GM12878 (cell line): ENCODE results near the gene ECM1. TPM values are rescaled to one million over a fixed set of nuclear protein-coding genes. Genes with fewer than 3 reads are reported as not detected.

Source experiments
- EP300 ChIP-seq, 2 experiments: fragments of 150-350 bp in 1 of 2; IDR thresholded peaks; 2 replicates each; pipeline ENCODE4 v1.6.1; 2011 to 2012; ENCODE audit warnings: low read depth in 2 of 2, low read length in 2 of 2, borderline replicate concordance in 1 of 2, improper control_type of control experiment in 1 of 2, inconsistent platforms in 1 of 2; ENCODE audit not compliant: control insufficient read depth in 1 of 2
- ETV6 ChIP-seq, 2 experiments: fragments of 450-650 bp in 1 of 2; IDR thresholded peaks in 1 of 2; conservative IDR thresholded peaks in 1 of 2; 2 replicates each; pipeline ENCODE4 v1.6.1; 2014; ENCODE audit warnings: antibody characterized with exemption in 1 of 2, borderline replicate concordance in 1 of 2, low read depth in 1 of 2, mild to moderate bottlenecking in 1 of 2, moderate library complexity in 1 of 2
- MXI1 ChIP-seq: fragments of 150-350 bp; IDR thresholded peaks from 2 replicates; pipeline ENCODE4 v1.6.1; 2011; ENCODE audit warnings: low read depth, mild to moderate bottlenecking, inconsistent platforms, low read length, improper control_type of control experiment
- POU2F2 ChIP-seq: IDR thresholded peaks from 3 replicates; pipeline ENCODE4 v1.6.1; 2011; ENCODE audit warnings: low read depth, mild to moderate bottlenecking, low read length, borderline replicate concordance
- RCOR1 ChIP-seq: conservative IDR thresholded peaks from 2 replicates; pipeline ENCODE4 v1.6.1; 2012; ENCODE audit warnings: low read depth, low read length, improper control_type of control experiment
- SP1 ChIP-seq: IDR thresholded peaks from one replicate; pipeline ENCODE4 v1.6.1; 2011; ENCODE audit warnings: low read depth, low read length
- ZNF592 ChIP-seq: fragments of 450-650 bp; IDR thresholded peaks from 2 replicates; pipeline ENCODE4 v1.6.1; 2017; ENCODE audit warnings: mild to moderate bottlenecking, moderate library complexity
- microRNA-seq: library from miRNA; unstranded; fragments of <30 nt; microRNA quantifications from one replicate; pipeline ENCODE4, GENCODE V29; 2018
- polyA plus RNA-seq, 11 experiments: library from polyadenylated mRNA; depleted of rRNA in 4 of 11; unstranded in 6 of 11; stranded (reverse) in 5 of 11; fragments of >200 nt; fragmentation: Nextera tagmentation in 4 of 11; fragmentation: Illumina TruSeq in 1 of 11; extraction: Ambion mirVana in 4 of 11; extraction: Trizol in 1 of 11; gene quantifications; 1 replicate in 1 of 11; 2 replicates in 10 of 11; pipeline versions ENCODE4 v1.2.1 to v1.2.3, GENCODE V29; 2011 to 2016; ENCODE audit warnings: inconsistent platforms in 2 of 11, missing spikeins in 2 of 11, low read depth in 1 of 11
- small RNA-seq: library from RNA; depleted of rRNA; stranded (forward); fragments of <200 nt; gene quantifications from one replicate; pipeline ENCODE3, GENCODE V24; 2014
- total RNA-seq, 4 experiments: library from RNA; depleted of rRNA in 3 of 4; stranded (reverse); fragments of >200 nt in 3 of 4; fragmentation: Illumina TruSeq in 1 of 4; extraction: Trizol in 1 of 4; gene quantifications; 2 replicates each; pipeline versions ENCODE4 v1.2.1 to v1.2.3, GENCODE V29; 2013 to 2021

Gene ECM1
- total and polyA plus RNA-seq, 10 of the 15 experiments (the other 5 are each of a cell fraction or from before 2014, with no cell fraction given) = 0.06 to 1.3 (median 0.60) TPM

- TF ChIP-seq RCOR1 (peak; percentile 80; the same call in 1 of the 2 replicates), POU2F2 (peak; percentile 95), ZNF592 (0 out of 2 replicates have a peak, but pooled peaks have one; percentile 67), SP1 (peak; percentile 94), EP300 (IDR thresholded peaks at IDR 0.05; ENCODE audit: borderline replicate concordance in 1 of 2, control insufficient read depth in 1 of 2, low read depth in 2 of 2, low read length in 2 of 2) (peak; percentile 94 to 98; a peak in 3 of 4 replicates), ETV6 (conservative IDR thresholded peaks at IDR 0.05 in 1 of 2, IDR thresholded peaks at IDR 0.05 in 1 of 2; ENCODE audit: borderline replicate concordance in 1 of 2, low read depth in 1 of 2) (peak in 1 of 2 experiments; percentile 88; a peak in 2 of 4 replicates), MXI1 (peak; percentile 83)
Observed at GRCh38 chr1:150562446-150563339, 54.8 kb downstream of the ECM1 start (continued).

Small RNA genes lying within 50 kb of the gene (microRNA-seq; reads per million reads assigned to microRNA genes)
- gene MIR4257 (not detected), gene MIR6878 (not detected)

Small RNA genes lying within 50 kb of the gene (small RNA-seq; reads per million reads assigned to genes)
- not detected for gene MIR4257

Other genes starting within 250 kb of the ECM1 start
Only the 7 nearest of the 13 such genes appear.
- 48.7 and 52.8 TPM in 2 replicates for gene PRPF3, start 186.6 kb upstream of the ECM1 start, total RNA-seq (2014; rRNA removed)
- gene PRPF3, start 186.6 kb upstream of the ECM1 start, total RNA-seq (2014; rRNA removed; fragmentation: Illumina TruSeq; extraction: Trizol) = 62.7 and 64.4 TPM in 2 replicates
- 43.2 and 46.2 TPM in 2 replicates for gene PRPF3, start 186.6 kb upstream of the ECM1 start, total RNA-seq (2021)
- 45.2 and 49.6 TPM in 2 replicates for gene PRPF3, start 186.6 kb upstream of the ECM1 start, polyA plus RNA-seq (2011; rRNA removed)
- 67.5 and 78.4 TPM in 2 replicates for gene PRPF3, start 186.6 kb upstream of the ECM1 start, polyA plus RNA-seq (2014; fragmentation: Illumina TruSeq; extraction: Trizol)
- gene PRPF3, start 186.6 kb upstream of the ECM1 start, polyA plus RNA-seq (2014; fragmentation: Nextera tagmentation; extraction: Ambion mirVana) = 10 to 100 TPM; 18.3 to 48.7 TPM
- gene PRPF3, start 186.6 kb upstream of the ECM1 start, polyA plus RNA-seq (2014; rRNA removed) = 46.8 and 54.5 TPM in 2 replicates
- 10 to 100 TPM; 46.0 to 46.9 TPM for gene PRPF3, start 186.6 kb upstream of the ECM1 start, polyA plus RNA-seq (2016; fragmentation: Nextera tagmentation; extraction: Ambion mirVana)
- gene RPRD2, start 144.0 kb upstream of the ECM1 start, total RNA-seq (2014; rRNA removed) = 7.9 and 8.7 TPM in 2 replicates
- gene RPRD2, start 144.0 kb upstream of the ECM1 start, total RNA-seq (2014; rRNA removed; fragmentation: Illumina TruSeq; extraction: Trizol) = 9.2 and 9.4 TPM in 2 replicates
- gene RPRD2, start 144.0 kb upstream of the ECM1 start, total RNA-seq (2021) = 24.5 and 24.8 TPM in 2 replicates
- 6.5 and 16.1 TPM in 2 replicates for gene RPRD2, start 144.0 kb upstream of the ECM1 start, polyA plus RNA-seq (2011; rRNA removed)
- gene RPRD2, start 144.0 kb upstream of the ECM1 start, polyA plus RNA-seq (2014; fragmentation: Illumina TruSeq; extraction: Trizol) = 22.7 and 23.0 TPM in 2 replicates
- 1 to 10 TPM; 1.9 to 4.0 TPM for gene RPRD2, start 144.0 kb upstream of the ECM1 start, polyA plus RNA-seq (2014; fragmentation: Nextera tagmentation; extraction: Ambion mirVana)
- 10.4 and 12.6 TPM in 2 replicates for gene RPRD2, start 144.0 kb upstream of the ECM1 start, polyA plus RNA-seq (2014; rRNA removed)
- gene RPRD2, start 144.0 kb upstream of the ECM1 start, polyA plus RNA-seq (2016; fragmentation: Nextera tagmentation; extraction: Ambion mirVana) = 10 to 100 TPM; 21.6 to 24.2 TPM
- gene TARS2, start 20.7 kb upstream of the ECM1 start, total RNA-seq (2014; rRNA removed) = 44.7 and 51.7 TPM in 2 replicates
- gene TARS2, start 20.7 kb upstream of the ECM1 start, total RNA-seq (2014; rRNA removed; fragmentation: Illumina TruSeq; extraction: Trizol) = 31.4 and 31.9 TPM in 2 replicates
- 30.8 and 35.5 TPM in 2 replicates for gene TARS2, start 20.7 kb upstream of the ECM1 start, total RNA-seq (2021)
- 34.0 and 44.7 TPM in 2 replicates for gene TARS2, start 20.7 kb upstream of the ECM1 start, polyA plus RNA-seq (2011; rRNA removed)
- 36.7 and 46.2 TPM in 2 replicates for gene TARS2, start 20.7 kb upstream of the ECM1 start, polyA plus RNA-seq (2014; fragmentation: Illumina TruSeq; extraction: Trizol)
- 10 to 100 TPM; 11.0 to 14.6 TPM for gene TARS2, start 20.7 kb upstream of the ECM1 start, polyA plus RNA-seq (2014; fragmentation: Nextera tagmentation; extraction: Ambion mirVana)
- gene TARS2, start 20.7 kb upstream of the ECM1 start, polyA plus RNA-seq (2014; rRNA removed) = 47.8 and 51.8 TPM in 2 replicates
- 10 to 100 TPM; 45.7 to 49.4 TPM for gene TARS2, start 20.7 kb upstream of the ECM1 start, polyA plus RNA-seq (2016; fragmentation: Nextera tagmentation; extraction: Ambion mirVana)
- gene FALEC, start 7.6 kb downstream of the ECM1 start, total RNA-seq (2014; rRNA removed) = not detected in 2 replicates
- gene FALEC, start 7.6 kb downstream of the ECM1 start, total RNA-seq (2014; rRNA removed; fragmentation: Illumina TruSeq; extraction: Trizol) = 0.31 and 0.37 TPM in 2 replicates
- gene FALEC, start 7.6 kb downstream of the ECM1 start, total RNA-seq (2021) = 0.41 TPM in 1 of 2 replicates, not detected in the other
- 0.27 TPM in 1 of 2 replicates, not detected in the other for gene FALEC, start 7.6 kb downstream of the ECM1 start, polyA plus RNA-seq (2011; rRNA removed)
- 0.40 TPM in 1 of 2 replicates, not detected in the other for gene FALEC, start 7.6 kb downstream of the ECM1 start, polyA plus RNA-seq (2014; fragmentation: Illumina TruSeq; extraction: Trizol)
- under 1 TPM in 1 of 2 experiments, not detected in 1; 0.21 TPM for gene FALEC, start 7.6 kb downstream of the ECM1 start, polyA plus RNA-seq (2014; fragmentation: Nextera tagmentation; extraction: Ambion mirVana)
- not detected in 2 replicates for gene FALEC, start 7.6 kb downstream of the ECM1 start, polyA plus RNA-seq (2014; rRNA removed)
- gene FALEC, start 7.6 kb downstream of the ECM1 start, polyA plus RNA-seq (2016; fragmentation: Nextera tagmentation; extraction: Ambion mirVana) = under 1 TPM; 0.32 to 0.71 TPM
- gene ADAMTSL4, start 41.3 kb downstream of the ECM1 start, total RNA-seq (2014; rRNA removed) = not detected in 2 replicates
- gene ADAMTSL4, start 41.3 kb downstream of the ECM1 start, total RNA-seq (2014; rRNA removed; fragmentation: Illumina TruSeq; extraction: Trizol) = not detected in 2 replicates
- 0.15 and 0.21 TPM in 2 replicates for gene ADAMTSL4, start 41.3 kb downstream of the ECM1 start, total RNA-seq (2021)
- gene ADAMTSL4, start 41.3 kb downstream of the ECM1 start, polyA plus RNA-seq (2011; rRNA removed) = not detected in 2 replicates
- not detected in 2 replicates for gene ADAMTSL4, start 41.3 kb downstream of the ECM1 start, polyA plus RNA-seq (2014; fragmentation: Illumina TruSeq; extraction: Trizol)
- gene ADAMTSL4, start 41.3 kb downstream of the ECM1 start, polyA plus RNA-seq (2014; fragmentation: Nextera tagmentation; extraction: Ambion mirVana) = under 1 TPM; 0.04 to 0.05 TPM
- not detected in 2 replicates for gene ADAMTSL4, start 41.3 kb downstream of the ECM1 start, polyA plus RNA-seq (2014; rRNA removed)
- gene ADAMTSL4, start 41.3 kb downstream of the ECM1 start, polyA plus RNA-seq (2016; fragmentation: Nextera tagmentation; extraction: Ambion mirVana) = under 1 TPM; 0.04 to 0.09 TPM
- 92.5 and 101 TPM in 2 replicates for gene MCL1, start 71.5 kb downstream of the ECM1 start, total RNA-seq (2014; rRNA removed)
- 99.4 and 99.6 TPM in 2 replicates for gene MCL1, start 71.5 kb downstream of the ECM1 start, total RNA-seq (2014; rRNA removed; fragmentation: Illumina TruSeq; extraction: Trizol)
- gene MCL1, start 71.5 kb downstream of the ECM1 start, total RNA-seq (2021) = 142 and 148 TPM in 2 replicates
- gene MCL1, start 71.5 kb downstream of the ECM1 start, polyA plus RNA-seq (2011; rRNA removed) = 102 and 141 TPM in 2 replicates
- gene MCL1, start 71.5 kb downstream of the ECM1 start, polyA plus RNA-seq (2014; fragmentation: Illumina TruSeq; extraction: Trizol) = 109 and 133 TPM in 2 replicates
- 10 to 100 TPM; 18.1 to 25.5 TPM for gene MCL1, start 71.5 kb downstream of the ECM1 start, polyA plus RNA-seq (2014; fragmentation: Nextera tagmentation; extraction: Ambion mirVana)
- 74.7 and 80.2 TPM in 2 replicates for gene MCL1, start 71.5 kb downstream of the ECM1 start, polyA plus RNA-seq (2014; rRNA removed)
- 10 to 100 TPM; 52.6 to 60.3 TPM for gene MCL1, start 71.5 kb downstream of the ECM1 start, polyA plus RNA-seq (2016; fragmentation: Nextera tagmentation; extraction: Ambion mirVana)
- 155 and 157 TPM in 2 replicates for gene ENSA, start 121.5 kb downstream of the ECM1 start, total RNA-seq (2014; rRNA removed)
- 201 and 203 TPM in 2 replicates for gene ENSA, start 121.5 kb downstream of the ECM1 start, total RNA-seq (2014; rRNA removed; fragmentation: Illumina TruSeq; extraction: Trizol)
- gene ENSA, start 121.5 kb downstream of the ECM1 start, total RNA-seq (2021) = 235 and 244 TPM in 2 replicates
- gene ENSA, start 121.5 kb downstream of the ECM1 start, polyA plus RNA-seq (2011; rRNA removed) = 112 and 146 TPM in 2 replicates
- 605 and 677 TPM in 2 replicates for gene ENSA, start 121.5 kb downstream of the ECM1 start, polyA plus RNA-seq (2014; fragmentation: Illumina TruSeq; extraction: Trizol)
- 10 to 100 TPM; 56.1 to 86.8 TPM for gene ENSA, start 121.5 kb downstream of the ECM1 start, polyA plus RNA-seq (2014; fragmentation: Nextera tagmentation; extraction: Ambion mirVana)
- 205 and 208 TPM in 2 replicates for gene ENSA, start 121.5 kb downstream of the ECM1 start, polyA plus RNA-seq (2014; rRNA removed)
- 100 to 1,000 TPM; 124 to 131 TPM for gene ENSA, start 121.5 kb downstream of the ECM1 start, polyA plus RNA-seq (2016; fragmentation: Nextera tagmentation; extraction: Ambion mirVana)